OCI-LY3 (cell line): ENCODE results near the gene BHLHE41.

ENCODE experiments used
- CTCF ChIP-seq: fragments of 200-600, 300-600 bp; sonication (generic); IDR thresholded peaks from 2 replicates; pipeline ENCODE4 v1.5.1; 2014; ENCODE audit warnings: antibody characterized with exemption, low read length, low read depth
- EZH2phosphoT487 ChIP-seq: fragments of 200-600 bp; shearing (Covaris generic); IDR thresholded peaks from 2 replicates; pipeline ENCODE4 v1.6.1; 2018; ENCODE audit warnings: antibody characterized with exemption, mixed run types, low read depth

GRCh38 chr12:26126340-26127284, 1.8 kb upstream of the BHLHE41 start:
- TF ChIP-seq CTCF (no peak), EZH2phosphoT487 (no peak)
